ENCODE measurements around the gene CFAP70.

- TF ChIP-seq CTCF (conservative IDR thresholded peaks at IDR 0.05; ENCODE audit: low read depth, low read length) (no peak), EZH2 (IDR thresholded peaks at IDR 0.05; ENCODE audit: borderline replicate concordance, low read depth, low read length, poor library complexity, severe bottlenecking) (no peak)
Observed at GRCh38 chr10:73228247-73228646, 130.4 kb downstream of the CFAP70 start.
